Measurements from ENCODE around the gene ZNF579. TPM values are rescaled to one million over a fixed set of nuclear protein-coding genes. Genes with fewer than 3 reads are reported as not detected.

The ZNF579 gene
- total RNA-seq, 1 experiment from 2014 or later = 49.0 TPM

DNA sequence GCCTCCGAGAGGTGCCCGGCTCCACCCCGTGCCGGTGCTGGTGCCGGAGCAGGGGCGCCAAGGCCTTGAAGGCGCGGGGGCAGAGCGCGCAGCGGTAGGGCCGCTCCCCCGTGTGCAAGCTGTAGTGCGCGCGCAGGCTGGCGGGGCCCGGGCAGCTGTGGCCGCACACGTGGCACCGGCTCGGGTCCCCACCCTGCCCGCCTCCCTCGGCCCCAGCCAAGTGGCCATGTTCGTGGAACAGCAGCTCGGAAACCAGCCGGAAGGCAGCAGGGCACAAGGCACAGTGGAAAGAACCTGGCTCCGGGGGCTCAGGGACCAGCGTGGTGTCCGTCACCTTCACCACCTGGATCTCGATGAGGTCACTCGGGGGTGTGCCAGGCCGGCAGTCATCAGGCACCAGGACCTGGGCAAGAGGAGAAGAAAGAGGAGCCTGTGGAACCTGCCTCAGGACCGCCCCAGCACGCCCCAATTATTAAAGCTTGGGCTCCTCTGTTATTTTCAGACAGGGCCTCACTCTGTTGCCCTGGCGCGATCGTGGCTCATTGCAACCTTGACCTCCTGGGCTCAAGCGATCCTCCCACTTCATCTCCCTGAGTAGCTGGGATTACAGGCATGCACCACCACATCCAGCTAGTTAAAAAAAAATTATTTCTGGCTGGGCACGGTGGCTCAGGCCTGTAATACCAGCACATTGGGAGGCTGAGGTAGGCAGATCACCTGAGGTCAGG lies 41.8 kb upstream of the ZNF579 start:
- Histone ChIP-seq H3F3A (ENCODE audit: insufficient read depth, low read depth) (peaks cover 32% of the 10 kb centered on the region), H3K79me2 (ENCODE audit: low read depth) (no peaks in the 10 kb centered on the region), H3K9me3 (ENCODE audit: insufficient read depth, low read depth) (no peaks in the 10 kb centered on the region), H3K4me3 (no peak overlapping the region), H3K4me1 (replicated peaks; ENCODE audit: insufficient read depth) (peaks cover 14% of the 10 kb centered on the region), H3K9me2 (ENCODE audit: insufficient read depth) (no peaks in the 10 kb centered on the region), H4K20me1 (ENCODE audit: insufficient read depth) (peaks cover 10% of the 10 kb centered on the region), H2AFZ (no peak overlapping the region), H3K36me3 (ENCODE audit: low read depth) (0 out of 2 replicates have a peak, but pooled peaks cover 3% of the 10 kb centered on the region), H3K4me2 (no peak overlapping the region), H3K27ac (no peak overlapping the region), H3K27me3 (ENCODE audit: insufficient read depth, low read depth) (no peaks in the 10 kb centered on the region)
- POLR2A ChIA-PET (ENCODE audit: unreplicated experiment) = interaction anchor here (0.7 kb wide), 1 partner anchor 15 kb away, joined by 9 read pairs; no protein-coding TSS in a partner anchor
- CTCF ChIA-PET = no interaction called here
- no TSS peak for BruUV-seq (replicated peaks)
- intact Hi-C loops (cut with micrococcal nuclease; ENCODE audit: unreplicated experiment) = no loop called here
- no peak for DNase-seq
- TF ChIP-seq, protein P1, sequence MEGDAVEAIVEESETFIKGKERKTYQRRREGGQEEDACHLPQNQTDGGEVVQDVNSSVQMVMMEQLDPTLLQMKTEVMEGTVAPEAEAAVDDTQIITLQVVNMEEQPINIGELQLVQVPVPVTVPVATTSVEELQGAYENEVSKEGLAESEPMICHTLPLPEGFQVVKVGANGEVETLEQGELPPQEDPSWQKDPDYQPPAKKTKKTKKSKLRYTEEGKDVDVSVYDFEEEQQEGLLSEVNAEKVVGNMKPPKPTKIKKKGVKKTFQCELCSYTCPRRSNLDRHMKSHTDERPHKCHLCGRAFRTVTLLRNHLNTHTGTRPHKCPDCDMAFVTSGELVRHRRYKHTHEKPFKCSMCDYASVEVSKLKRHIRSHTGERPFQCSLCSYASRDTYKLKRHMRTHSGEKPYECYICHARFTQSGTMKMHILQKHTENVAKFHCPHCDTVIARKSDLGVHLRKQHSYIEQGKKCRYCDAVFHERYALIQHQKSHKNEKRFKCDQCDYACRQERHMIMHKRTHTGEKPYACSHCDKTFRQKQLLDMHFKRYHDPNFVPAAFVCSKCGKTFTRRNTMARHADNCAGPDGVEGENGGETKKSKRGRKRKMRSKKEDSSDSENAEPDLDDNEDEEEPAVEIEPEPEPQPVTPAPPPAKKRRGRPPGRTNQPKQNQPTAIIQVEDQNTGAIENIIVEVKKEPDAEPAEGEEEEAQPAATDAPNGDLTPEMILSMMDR (conservative IDR thresholded peaks at IDR 0.05) = no peak
- TF ChIP-seq EZH2 (IDR thresholded peaks at IDR 0.05; ENCODE audit: low read depth) = no peak

DNA sequence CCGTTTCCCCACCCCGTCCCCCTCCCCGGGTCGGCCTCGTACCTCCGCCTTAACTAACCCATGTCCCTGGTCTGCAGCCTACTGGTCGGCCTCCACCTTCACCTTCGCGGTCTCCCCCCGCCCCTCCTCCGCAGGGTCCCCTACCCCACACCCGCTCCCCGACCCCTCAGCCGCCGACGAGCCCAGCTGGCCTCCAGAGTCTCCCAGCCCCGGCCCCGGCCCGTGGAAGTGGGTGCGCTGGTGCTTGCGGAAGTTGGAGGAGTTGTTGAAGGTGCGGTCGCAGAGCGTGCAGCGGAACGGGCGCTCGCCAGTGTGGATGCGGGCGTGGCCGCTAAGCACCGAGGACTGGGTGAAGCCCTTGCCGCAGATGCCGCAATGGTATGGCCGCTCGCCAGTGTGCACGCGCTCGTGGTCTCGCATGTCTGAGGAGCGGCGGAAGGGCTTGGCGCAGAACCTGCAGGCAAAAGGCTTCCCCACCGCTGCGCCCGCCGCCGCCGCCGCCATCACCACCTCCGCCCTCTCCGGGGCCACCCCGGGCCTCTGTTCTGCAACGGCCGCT lies 41.1 kb upstream of the ZNF579 start:
- no peak for TF ChIP-seq EZH2 (IDR thresholded peaks at IDR 0.05; ENCODE audit: low read depth)
- TF ChIP-seq, protein P1 (conservative IDR thresholded peaks at IDR 0.05) = no peak
- peaks cover 14% of the 10 kb centered on the region for H3K4me1 ChIP-seq (replicated peaks; ENCODE audit: insufficient read depth)
- peaks cover 35% of the 10 kb centered on the region for H3F3A ChIP-seq (ENCODE audit: insufficient read depth, low read depth)
- H3K4me2 ChIP-seq = no peak overlapping the region
- H3K9me3 ChIP-seq (ENCODE audit: insufficient read depth, low read depth) = no peaks in the 10 kb centered on the region
- no peak overlapping the region for H2AFZ ChIP-seq
- no TSS peak for BruUV-seq (replicated peaks)
- peaks cover 10% of the 10 kb centered on the region for H4K20me1 ChIP-seq (ENCODE audit: insufficient read depth)
- 0 out of 2 replicates have a peak, but pooled peaks cover 3% of the 10 kb centered on the region for H3K36me3 ChIP-seq (ENCODE audit: low read depth)
- POLR2A ChIA-PET (ENCODE audit: unreplicated experiment) = no interaction called here
- intact Hi-C loops (cut with micrococcal nuclease; ENCODE audit: unreplicated experiment) = no loop called here
- no peak for DNase-seq
- no peaks in the 10 kb centered on the region for H3K9me2 ChIP-seq (ENCODE audit: insufficient read depth)
- H3K79me2 ChIP-seq (ENCODE audit: low read depth) = no peaks in the 10 kb centered on the region
- CTCF ChIA-PET = no interaction called here
- H3K27me3 ChIP-seq (ENCODE audit: insufficient read depth, low read depth) = no peaks in the 10 kb centered on the region
- H3K27ac ChIP-seq = no peak overlapping the region
- H3K4me3 ChIP-seq = no peak overlapping the region

DNA sequence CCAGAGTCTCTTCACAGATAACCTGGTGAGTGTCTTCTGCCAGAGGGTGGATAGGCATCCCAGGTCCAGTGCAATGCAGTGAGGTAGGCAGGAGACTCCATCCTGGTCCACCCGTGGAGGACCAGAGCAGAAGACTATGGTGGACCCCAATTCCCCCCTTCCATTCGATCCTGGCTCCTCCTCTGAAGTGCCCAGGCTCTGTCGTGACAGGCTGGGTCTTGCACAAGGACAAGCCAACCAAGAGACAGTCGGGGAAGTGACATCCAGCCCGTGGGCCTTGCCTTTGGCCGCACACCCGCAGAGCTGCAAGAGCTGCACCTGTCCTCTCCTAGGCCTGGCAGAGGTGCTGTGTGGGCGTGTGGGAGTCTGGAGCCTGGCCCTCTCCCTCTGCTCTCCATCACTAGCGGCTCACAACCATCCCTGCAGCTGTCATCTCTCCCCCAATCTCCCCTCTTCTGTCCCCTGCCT lies 40.6 kb upstream of the ZNF579 start:
- Histone ChIP-seq H3K27me3 (ENCODE audit: insufficient read depth, low read depth) (no peaks in the 10 kb centered on the region), H3K27ac (no peak overlapping the region), H3K4me2 (no peak overlapping the region), H3K9me3 (ENCODE audit: insufficient read depth, low read depth) (no peaks in the 10 kb centered on the region), H3K4me3 (no peak overlapping the region), H4K20me1 (ENCODE audit: insufficient read depth) (peaks cover 10% of the 10 kb centered on the region), H3K4me1 (replicated peaks; ENCODE audit: insufficient read depth) (peaks cover 14% of the 10 kb centered on the region), H3K79me2 (ENCODE audit: low read depth) (no peaks in the 10 kb centered on the region), H3F3A (ENCODE audit: insufficient read depth, low read depth) (peaks cover 35% of the 10 kb centered on the region), H3K36me3 (ENCODE audit: low read depth) (0 out of 2 replicates have a peak, but pooled peaks cover 3% of the 10 kb centered on the region), H3K9me2 (ENCODE audit: insufficient read depth) (no peaks in the 10 kb centered on the region), H2AFZ (no peak overlapping the region)
- TF ChIP-seq, protein P1 (conservative IDR thresholded peaks at IDR 0.05) = no peak
- no peak for TF ChIP-seq EZH2 (IDR thresholded peaks at IDR 0.05; ENCODE audit: low read depth)
- ChIA-PET CTCF (interaction anchor here (0.6 kb wide), 1 partner anchor 9 kb away, joined by 6 read pairs; no protein-coding TSS in a partner anchor), POLR2A (ENCODE audit: unreplicated experiment) (no interaction called here)
- intact Hi-C loops (cut with micrococcal nuclease; ENCODE audit: unreplicated experiment) = no loop called here
- BruUV-seq (replicated peaks) = no TSS peak
- no peak for DNase-seq

All from PC-9 (cell line).